Heart right ventricle (tissue), 16 donors: ENCODE results near the gene PCDH15. TPM values are rescaled to one million over a fixed set of nuclear protein-coding genes. Genes with fewer than 3 reads are reported as not detected.

Source experiments
- ATAC-seq, 8 donors: fragments of 200-7000 bp; cut with Tn5 transposase; one replicate each; pipeline ENCODE4 v1.9.1; 2020; ENCODE audit warnings: mild to moderate bottlenecking in 8 of 8, moderate library complexity in 8 of 8, moderate number of reproducible peaks in 1 of 8
- DNase-seq, 2 donors: peaks; one replicate each; pipeline ENCODE4 v3.0.0-alpha.2; 2020
- H3K27ac ChIP-seq, 10 donors: fragments of 200-600 bp; sonication (generic) in 2 of 10; one replicate each; pipeline versions ENCODE4 v1.5.0 to v1.8.0; 2020 to 2022; ENCODE audit warnings: mild to moderate bottlenecking in 3 of 10
- H3K27me3 ChIP-seq, 7 donors: fragments of 200-600 bp; one replicate each; pipeline ENCODE4 v1.8.0; 2021 to 2022; ENCODE audit warnings: mild to moderate bottlenecking in 2 of 7
- H3K36me3 ChIP-seq, 9 donors: fragments of 200-600 bp; sonication (generic) in 1 of 9; one replicate each; pipeline versions ENCODE4 v1.5.0 to v1.8.0; 2020 to 2022; ENCODE audit warnings: mild to moderate bottlenecking in 2 of 9
- H3K4me1 ChIP-seq, 9 donors: fragments of 200-600 bp; sonication (generic) in 1 of 9; one replicate each; pipeline versions ENCODE4 v1.5.0 to v1.8.0; 2020 to 2022; ENCODE audit warnings: mild to moderate bottlenecking in 4 of 9
- H3K4me3 ChIP-seq, 10 donors: fragments of 200-600 bp; sonication (generic) in 2 of 10; one replicate each; pipeline versions ENCODE4 v1.5.0 to v1.8.0; 2020 to 2022; ENCODE audit warnings: mild to moderate bottlenecking in 7 of 10, moderate library complexity in 2 of 10
- H3K9me3 ChIP-seq, 11 donors: fragments of 200-600 bp in 10 of 11; sonication (generic) in 2 of 11; one replicate each; pipeline versions ENCODE4 v1.5.0 to v1.8.0; 2013 to 2022; ENCODE audit warnings: mild to moderate bottlenecking in 2 of 11, control low read depth in 1 of 11, moderate library complexity in 1 of 11
- WGBS, 2 donors: extraction: QIAGEN DNeasy Blood & Tissue Kit; methylation state at CpG; one replicate each; pipeline ENCODE4 v1.1.7; 2013; ENCODE audit warnings: inconsistent platforms in 1 of 2; 5-methylcytosine and 5-hydroxymethylcytosine counted together
- intact Hi-C, 10 donors: fragments of 100-400 bp; cut with DNase I; formaldehyde crosslinking; loops; one replicate each; pipeline versions ENCODE4 v1.11.1 to v1.14.2; 2022
- polyA plus RNA-seq, 2 donors: library from polyadenylated mRNA; stranded (reverse); fragments of 200-250 nt; gene quantifications; one replicate each; pipeline ENCODE4 v1.2.3, GENCODE V29; 2013
- total RNA-seq, 10 donors: library from RNA; stranded (reverse); fragmentation: NEBNext Ultra II Directional in 3 of 10; extraction: Animal tissue kit (Norgen Biotek cat#: 25700) in 3 of 10; gene quantifications; one replicate each; pipeline versions ENCODE4 v1.2.1 to v1.2.4, GENCODE V29; 2021 to 2023
- TF ChIP-seq, protein P1 (sequence below), 9 donors: fragments of 200-600 bp; sonication (generic) in 2 of 9; IDR thresholded peaks; one replicate each; pipeline versions ENCODE4 v1.5.0 to v1.8.0; 2021 to 2022; ENCODE audit warnings: antibody characterized with exemption in 9 of 9, mild to moderate bottlenecking in 5 of 9, moderate library complexity in 1 of 9
- donor health status: Arrhythmogenic right ventricular cardiomyopathy.
- donor health status: ischemic (EF 13 %, LVEDD 7.1; RV severe dilation, severe dysfunction).
- donor health status: healthy with polysubstance abuse.
- donor health status: DM: no; HTN: yes; CAD: no.
- donor health status: DM: no; HTN: no; CAD: no.
- donor health status: ischemic (EF 25% LVEDD 6.9; RV normal size, moderate dysfunction).
- donor health status: ischemic (EF 25% LVEDD 5.7; RV mildly dilated, moderate dysfunction).
- donor health status: healthy.
- donor health status: DM: yes; HTN: yes; CAD: no.
- donor health status: Ischemic cardiomyopathy.
- donor health status: ischemic (EF 35%, LVEDD 5.7; RV mildly dilated, moderate dysfunction).
- donor health status: nonischemic (EF 11% LVEDD 7.7; RV severe dilation, severe dysfunction).
- donor health status: DM: yes; HTN: yes; CAD: no.
- donor health status: PGD.
- donor health status: ischemic (EF 29% LVEDD 5.4; RV normal size, mild dysfunction).
- donor health status: nonischemic (EF 23%, LVEDD 6.1; RV moderate dilation, normal function).

The PCDH15 gene
- total and polyA plus RNA-seq, 12 donors, result 0.05 to 1.00 (median 0.34) TPM

GRCh38 chr10:53899463-53900160 lies 901.4 kb downstream of the PCDH15 start:
- Histone ChIP-seq H3K9me3 (no peaks in the 10 kb centered on the region), H3K36me3 (no peaks in the 10 kb centered on the region), H3K27ac (no peak overlapping the region), H3K4me1 (no peaks in the 10 kb centered on the region), H3K4me3 (no peak overlapping the region), H3K27me3 (no peaks in the 10 kb centered on the region)
- ATAC-seq (no peak), DNase-seq (no peak)
- WGBS, 2 donors, result 79 to 84% methylated on average over 5 of the region's 5 CpGs
- intact Hi-C loops, result no loop called here
- TF ChIP-seq, protein P1, sequence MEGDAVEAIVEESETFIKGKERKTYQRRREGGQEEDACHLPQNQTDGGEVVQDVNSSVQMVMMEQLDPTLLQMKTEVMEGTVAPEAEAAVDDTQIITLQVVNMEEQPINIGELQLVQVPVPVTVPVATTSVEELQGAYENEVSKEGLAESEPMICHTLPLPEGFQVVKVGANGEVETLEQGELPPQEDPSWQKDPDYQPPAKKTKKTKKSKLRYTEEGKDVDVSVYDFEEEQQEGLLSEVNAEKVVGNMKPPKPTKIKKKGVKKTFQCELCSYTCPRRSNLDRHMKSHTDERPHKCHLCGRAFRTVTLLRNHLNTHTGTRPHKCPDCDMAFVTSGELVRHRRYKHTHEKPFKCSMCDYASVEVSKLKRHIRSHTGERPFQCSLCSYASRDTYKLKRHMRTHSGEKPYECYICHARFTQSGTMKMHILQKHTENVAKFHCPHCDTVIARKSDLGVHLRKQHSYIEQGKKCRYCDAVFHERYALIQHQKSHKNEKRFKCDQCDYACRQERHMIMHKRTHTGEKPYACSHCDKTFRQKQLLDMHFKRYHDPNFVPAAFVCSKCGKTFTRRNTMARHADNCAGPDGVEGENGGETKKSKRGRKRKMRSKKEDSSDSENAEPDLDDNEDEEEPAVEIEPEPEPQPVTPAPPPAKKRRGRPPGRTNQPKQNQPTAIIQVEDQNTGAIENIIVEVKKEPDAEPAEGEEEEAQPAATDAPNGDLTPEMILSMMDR (IDR thresholded peaks at IDR 0.05), result no peak

- no peak for DNase-seq
- WGBS, 2 donors, result 36 to 41% methylated on average over 1 of the region's 1 CpG
- no peak for ATAC-seq
These were observed 902.5 kb downstream of the PCDH15 start for GRCh38 chr10:53898532-53898931.

DNA sequence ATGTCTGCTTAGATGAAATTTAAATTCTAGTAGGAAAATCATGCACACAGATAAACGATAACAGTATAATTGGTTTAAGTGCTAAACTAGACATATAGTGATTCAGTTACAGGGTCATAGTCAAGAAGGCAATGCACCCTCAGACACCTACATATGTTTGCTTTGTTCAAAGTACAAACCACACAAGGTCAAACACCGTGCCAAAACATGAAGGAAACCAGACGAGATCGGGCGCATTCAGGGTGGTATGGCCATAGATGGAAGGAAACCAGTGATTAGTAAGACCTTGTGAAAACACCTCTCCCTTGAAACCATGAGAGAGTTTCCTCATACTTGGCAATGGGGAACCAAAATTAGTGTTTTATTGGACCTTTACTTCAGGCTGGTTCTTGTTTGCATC lies 906.9 kb downstream of the PCDH15 start:
- WGBS, 2 donors, result 78 to 82% methylated on average over 5 of the region's 5 CpGs
- DNase-seq (no peak), ATAC-seq (no peak)
- TF ChIP-seq, protein P1 (IDR thresholded peaks at IDR 0.05), result no peak
- no peak overlapping the region for H3K27ac ChIP-seq
- intact Hi-C loops, result no loop called here
- no peaks in the 10 kb centered on the region for H3K27me3 ChIP-seq
- no peak overlapping the region for H3K4me3 ChIP-seq
- no peaks in the 10 kb centered on the region for H3K9me3 ChIP-seq
- no peaks in the 10 kb centered on the region for H3K36me3 ChIP-seq
- H3K4me1 ChIP-seq, result no peaks in the 10 kb centered on the region

More at GRCh38 chr10:53898532-53898931, 902.5 kb downstream of the PCDH15 start:
- TF ChIP-seq, protein P1 (IDR thresholded peaks at IDR 0.05), result no peak
- Histone ChIP-seq H3K4me3 (no peak overlapping the region), H3K36me3 (no peaks in the 10 kb centered on the region), H3K27ac (no peak overlapping the region), H3K4me1 (no peaks in the 10 kb centered on the region), H3K9me3 (no peaks in the 10 kb centered on the region), H3K27me3 (no peaks in the 10 kb centered on the region)
- intact Hi-C loops, result no loop called here

- WGBS, 2 donors, result 85 to 90% methylated on average over 1 of the region's 1 CpG
- TF ChIP-seq, protein P1 (IDR thresholded peaks at IDR 0.05), result no peak
- no peak overlapping the region for H3K27ac ChIP-seq
- no peak for ATAC-seq
- no peak overlapping the region for H3K4me3 ChIP-seq
- DNase-seq, result no peak
- no peaks in the 10 kb centered on the region for H3K36me3 ChIP-seq
- H3K4me1 ChIP-seq, result no peaks in the 10 kb centered on the region
- no peaks in the 10 kb centered on the region for H3K27me3 ChIP-seq
- H3K9me3 ChIP-seq, result no peaks in the 10 kb centered on the region
- intact Hi-C loops, result no loop called here
These were observed 908.0 kb downstream of the PCDH15 start for GRCh38 chr10:53893061-53893460.
